DOHH2 (cell line): ENCODE data around the gene FSTL1.

Source experiments
- EZH2phosphoT487 ChIP-seq: fragments of 200-600 bp; sonication (generic); IDR thresholded peaks from 2 replicates; pipeline ENCODE4 v1.6.1; 2017; ENCODE audit warnings: borderline replicate concordance, mild to moderate bottlenecking, antibody characterized with exemption, low read length, moderate library complexity, mixed read lengths
- TF ChIP-seq, protein P1 (sequence below): fragments of 200-600 bp; sonication (generic); IDR thresholded peaks from one replicate; pipeline ENCODE4 v1.5.1; 2014; ENCODE audit warnings: antibody characterized with exemption, mild to moderate bottlenecking, low read depth, low read length; ENCODE audit not compliant: poor library complexity, severe bottlenecking

DNA sequence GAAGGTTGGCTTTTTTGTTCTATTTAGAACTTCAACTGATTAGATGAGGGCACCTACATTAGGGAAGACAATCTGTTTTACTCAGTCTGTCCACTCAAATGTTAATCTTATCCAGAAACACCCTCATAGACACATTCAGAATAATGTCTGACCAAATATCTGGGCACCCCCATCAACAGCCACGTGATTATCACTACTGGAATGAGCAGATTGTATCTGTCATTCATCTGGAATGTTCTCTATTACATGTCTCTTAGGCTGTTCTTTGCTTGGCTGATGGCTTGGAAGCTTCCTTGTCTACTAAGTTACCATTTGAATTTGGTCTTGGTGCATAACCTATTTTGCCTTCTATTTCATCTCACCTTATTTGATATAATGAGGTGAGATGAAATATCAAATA is 86.0 kb downstream of the FSTL1 start:
- TF ChIP-seq, protein P1, sequence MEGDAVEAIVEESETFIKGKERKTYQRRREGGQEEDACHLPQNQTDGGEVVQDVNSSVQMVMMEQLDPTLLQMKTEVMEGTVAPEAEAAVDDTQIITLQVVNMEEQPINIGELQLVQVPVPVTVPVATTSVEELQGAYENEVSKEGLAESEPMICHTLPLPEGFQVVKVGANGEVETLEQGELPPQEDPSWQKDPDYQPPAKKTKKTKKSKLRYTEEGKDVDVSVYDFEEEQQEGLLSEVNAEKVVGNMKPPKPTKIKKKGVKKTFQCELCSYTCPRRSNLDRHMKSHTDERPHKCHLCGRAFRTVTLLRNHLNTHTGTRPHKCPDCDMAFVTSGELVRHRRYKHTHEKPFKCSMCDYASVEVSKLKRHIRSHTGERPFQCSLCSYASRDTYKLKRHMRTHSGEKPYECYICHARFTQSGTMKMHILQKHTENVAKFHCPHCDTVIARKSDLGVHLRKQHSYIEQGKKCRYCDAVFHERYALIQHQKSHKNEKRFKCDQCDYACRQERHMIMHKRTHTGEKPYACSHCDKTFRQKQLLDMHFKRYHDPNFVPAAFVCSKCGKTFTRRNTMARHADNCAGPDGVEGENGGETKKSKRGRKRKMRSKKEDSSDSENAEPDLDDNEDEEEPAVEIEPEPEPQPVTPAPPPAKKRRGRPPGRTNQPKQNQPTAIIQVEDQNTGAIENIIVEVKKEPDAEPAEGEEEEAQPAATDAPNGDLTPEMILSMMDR = no peak
- TF ChIP-seq EZH2phosphoT487 = no peak
